ENCODE results near the gene DNMT3A. TPM values are rescaled to one million over a fixed set of nuclear protein-coding genes. Genes with fewer than 3 reads are reported as not detected.
A peak's percentile ranks its signal among the peaks of the same experiment; 100 is the strongest.

Gene DNMT3A
- total and polyA plus RNA-seq, 8 donors: 3.4 to 47.4 (median 15.8) TPM

DNA sequence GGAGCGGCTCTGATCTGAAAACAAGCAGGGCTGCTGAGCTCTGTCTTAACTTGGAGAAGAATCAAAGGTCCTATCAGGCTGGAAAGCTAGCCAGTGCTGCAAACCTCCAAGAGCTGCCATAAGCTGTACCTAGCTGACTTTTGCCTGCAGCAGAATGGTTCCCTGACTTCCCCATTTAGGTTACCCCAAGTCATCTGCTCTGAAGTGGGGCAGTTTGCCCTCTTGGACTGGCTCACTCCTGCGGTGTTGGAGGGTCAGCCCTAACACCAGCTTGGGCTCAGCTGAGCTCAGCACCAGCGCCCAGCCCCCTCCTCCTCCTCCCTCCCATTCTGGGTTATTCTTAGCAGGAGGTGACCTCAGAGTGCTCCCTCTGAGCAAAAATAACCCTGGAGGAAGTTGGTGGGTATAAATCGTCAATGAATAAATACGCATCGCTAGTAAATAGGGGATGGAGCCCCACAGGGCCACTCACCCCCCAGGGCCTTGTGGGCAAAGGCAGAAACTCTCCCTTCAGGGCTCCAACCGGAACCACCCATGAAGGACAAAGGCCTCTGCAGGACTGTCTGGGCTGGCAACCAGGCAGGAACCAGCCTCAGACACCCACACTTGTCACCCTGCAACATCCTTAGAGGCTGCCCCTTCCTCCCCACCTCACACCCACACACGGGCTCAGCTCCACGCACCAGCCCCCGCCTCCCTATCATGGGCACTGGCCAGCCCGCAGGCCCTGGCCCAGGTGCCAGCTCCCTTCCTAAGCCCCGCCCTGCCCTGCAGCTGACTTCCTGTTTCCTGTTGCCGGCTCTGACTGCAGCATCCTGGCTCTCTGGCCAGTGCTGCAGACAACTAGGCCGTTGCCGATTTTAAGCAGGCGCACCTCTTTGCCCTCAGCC, 46.9 kb downstream of the DNMT3A start:
- 22 to 36% (median 27%) methylated on average over 14 to 16 of the region's 16 CpGs for WGBS, 5 donors
- H3K27me3 ChIP-seq: no peaks in the 10 kb centered on the region
- peaks cover 7 to 32% (median 25%) of the 10 kb centered on the region in 4 donors for H3K36me3 ChIP-seq
- peak; percentile 16 to 77 (median 22) for TF ChIP-seq POLR2AphosphoS5 (IDR thresholded peaks at IDR 0.05)
- TF ChIP-seq, protein P1, sequence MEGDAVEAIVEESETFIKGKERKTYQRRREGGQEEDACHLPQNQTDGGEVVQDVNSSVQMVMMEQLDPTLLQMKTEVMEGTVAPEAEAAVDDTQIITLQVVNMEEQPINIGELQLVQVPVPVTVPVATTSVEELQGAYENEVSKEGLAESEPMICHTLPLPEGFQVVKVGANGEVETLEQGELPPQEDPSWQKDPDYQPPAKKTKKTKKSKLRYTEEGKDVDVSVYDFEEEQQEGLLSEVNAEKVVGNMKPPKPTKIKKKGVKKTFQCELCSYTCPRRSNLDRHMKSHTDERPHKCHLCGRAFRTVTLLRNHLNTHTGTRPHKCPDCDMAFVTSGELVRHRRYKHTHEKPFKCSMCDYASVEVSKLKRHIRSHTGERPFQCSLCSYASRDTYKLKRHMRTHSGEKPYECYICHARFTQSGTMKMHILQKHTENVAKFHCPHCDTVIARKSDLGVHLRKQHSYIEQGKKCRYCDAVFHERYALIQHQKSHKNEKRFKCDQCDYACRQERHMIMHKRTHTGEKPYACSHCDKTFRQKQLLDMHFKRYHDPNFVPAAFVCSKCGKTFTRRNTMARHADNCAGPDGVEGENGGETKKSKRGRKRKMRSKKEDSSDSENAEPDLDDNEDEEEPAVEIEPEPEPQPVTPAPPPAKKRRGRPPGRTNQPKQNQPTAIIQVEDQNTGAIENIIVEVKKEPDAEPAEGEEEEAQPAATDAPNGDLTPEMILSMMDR (IDR thresholded peaks at IDR 0.05): no peak
- DNase-seq: peak; percentile 80 to 83
- no peaks in the 10 kb centered on the region for H3K9me3 ChIP-seq
- peaks cover 28 to 74% (median 41%) of the 10 kb centered on the region in 4 donors for H3K4me1 ChIP-seq
- intact Hi-C loops (cut with DNase I; ENCODE audit: low total_unique reads): no loop called here
- peak overlapping the region; percentile 71 to 85 (median 81) for H3K27ac ChIP-seq
- H3K4me3 ChIP-seq: peak overlapping the region in 2 of 4 donors; percentile 6 to 12

DNA sequence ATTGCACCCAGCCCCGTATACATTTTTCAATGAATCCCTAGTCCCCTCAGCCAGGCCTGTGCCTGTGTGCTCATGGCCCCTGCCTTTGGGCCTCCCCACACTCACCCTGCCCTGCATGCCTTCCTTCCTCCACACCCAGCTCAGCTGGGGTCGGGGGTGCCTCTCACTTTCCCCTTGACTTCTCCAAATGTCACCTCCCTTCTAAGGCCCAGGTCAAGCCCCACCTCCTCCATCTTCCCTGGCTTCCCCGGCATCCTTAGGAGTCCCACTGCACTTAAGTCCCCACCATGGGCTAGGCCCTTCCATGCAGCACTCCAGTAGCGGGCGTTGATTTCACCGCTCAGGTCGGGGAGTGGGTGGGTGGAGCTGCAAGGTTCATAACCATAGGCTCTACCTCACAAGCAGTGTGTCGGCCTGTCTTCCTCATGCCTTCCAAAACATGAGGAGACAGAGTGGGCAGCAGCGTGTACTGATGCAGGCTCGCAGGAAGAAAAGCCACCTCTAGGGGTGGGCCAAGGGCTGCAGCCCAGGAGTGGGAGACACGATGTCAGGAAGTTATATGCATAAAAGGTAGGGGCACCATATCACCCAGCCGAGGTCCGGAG, 47.7 kb downstream of the DNMT3A start:
- intact Hi-C loops (cut with DNase I; ENCODE audit: low total_unique reads): no loop called here
- Histone ChIP-seq H3K4me3 (no peak overlapping the region), H3K27ac (peak overlapping the region; percentile 71 to 85 (median 81)), H3K36me3 (peaks cover 2 to 24% (median 18%) of the 10 kb centered on the region in 4 donors), H3K27me3 (no peaks in the 10 kb centered on the region), H3K4me1 (peaks cover 28 to 68% (median 38%) of the 10 kb centered on the region in 4 donors), H3K9me3 (no peaks in the 10 kb centered on the region)
- TF ChIP-seq POLR2A (IDR thresholded peaks at IDR 0.05) (no peak), EP300 (IDR thresholded peaks at IDR 0.05) (no peak), POLR2AphosphoS5 (IDR thresholded peaks at IDR 0.05) (no peak)
- TF ChIP-seq, protein P1 (IDR thresholded peaks at IDR 0.05): no peak
- WGBS, 5 donors: 60 to 81% (median 73%) methylated on average over 12 to 13 of the region's 13 CpGs
- DNase-seq: peak in 1 of 2 donors; percentile 13

DNA sequence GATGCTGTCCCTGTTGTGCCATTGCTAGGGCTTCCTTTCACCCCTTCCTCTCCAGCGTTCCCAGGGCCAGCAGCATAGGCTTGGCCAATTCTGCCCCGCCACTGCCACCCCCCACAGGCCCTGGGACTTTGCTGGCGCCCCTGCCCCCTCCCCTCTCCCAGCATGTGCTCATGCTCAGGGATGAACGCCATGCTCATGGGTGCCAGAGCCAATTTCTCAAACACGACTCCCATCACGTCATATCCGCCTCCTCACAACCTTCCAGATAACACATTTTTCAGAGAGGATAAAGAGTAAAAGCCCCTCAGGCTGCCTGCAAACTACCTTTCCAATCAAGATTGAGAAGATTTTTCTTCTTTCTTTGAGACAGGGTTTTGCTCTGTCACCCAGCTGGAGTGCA, 48.6 kb downstream of the DNMT3A start:
- no peak for DNase-seq
- no peaks in the 10 kb centered on the region for H3K27me3 ChIP-seq
- no peaks in the 10 kb centered on the region for H3K9me3 ChIP-seq
- H3K27ac ChIP-seq: peak overlapping the region in 2 of 5 donors; percentile 81 to 85
- H3K4me3 ChIP-seq: no peak overlapping the region
- TF ChIP-seq EP300 (IDR thresholded peaks at IDR 0.05) (no peak), POLR2A (IDR thresholded peaks at IDR 0.05) (no peak), POLR2AphosphoS5 (IDR thresholded peaks at IDR 0.05) (no peak)
- TF ChIP-seq, protein P1 (IDR thresholded peaks at IDR 0.05): no peak
- H3K36me3 ChIP-seq: peaks cover 0 to 15% (median 8%) of the 10 kb centered on the region in 4 donors
- peaks cover 28 to 59% (median 36%) of the 10 kb centered on the region in 4 donors for H3K4me1 ChIP-seq
- intact Hi-C loops (cut with DNase I; ENCODE audit: low total_unique reads): no loop called here
- 79 to 91% (median 87%) methylated on average over 7 of the region's 7 CpGs for WGBS, 5 donors

DNA sequence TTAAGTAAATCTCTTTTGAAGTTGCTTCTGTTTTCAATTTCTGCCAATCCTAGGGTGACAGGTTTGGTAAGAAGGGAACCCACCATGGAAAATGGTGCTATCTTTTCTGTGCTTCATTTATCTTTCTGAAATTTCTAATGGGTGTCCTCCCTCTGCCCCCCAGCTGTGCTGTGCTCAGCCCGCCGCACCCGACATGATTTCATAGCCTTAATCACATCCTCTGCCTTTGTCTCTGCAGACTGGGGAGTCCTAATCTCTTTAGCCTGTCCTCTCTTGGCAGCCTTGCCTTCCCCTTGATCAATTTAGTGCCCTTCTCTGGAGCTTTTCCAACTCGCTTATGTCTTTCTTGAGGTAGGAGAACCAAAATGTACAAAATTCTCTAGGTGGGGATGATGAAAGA, 49.3 kb downstream of the DNMT3A start:
- H3K4me1 ChIP-seq: peaks cover 28 to 56% (median 36%) of the 10 kb centered on the region in 4 donors
- no peak for DNase-seq
- intact Hi-C loops (cut with DNase I; ENCODE audit: low total_unique reads): no loop called here
- no peaks in the 10 kb centered on the region for H3K27me3 ChIP-seq
- TF ChIP-seq POLR2A (IDR thresholded peaks at IDR 0.05) (no peak), POLR2AphosphoS5 (IDR thresholded peaks at IDR 0.05) (no peak), EP300 (IDR thresholded peaks at IDR 0.05) (no peak)
- TF ChIP-seq, protein P1 (IDR thresholded peaks at IDR 0.05): no peak
- WGBS, 5 donors: 84 to 94% (median 92%) methylated on average over 4 of the region's 4 CpGs
- H3K27ac ChIP-seq: no peak overlapping the region
- no peak overlapping the region for H3K4me3 ChIP-seq
- no peaks in the 10 kb centered on the region for H3K9me3 ChIP-seq
- H3K36me3 ChIP-seq: peaks cover 0 to 13% (median 4%) of the 10 kb centered on the region in 4 donors

Measured in stomach (tissue), 9 donors.